NCI-H446 (cell line): ENCODE measurements around the gene PLXNA2.

ENCODE experiments used
- DNase-seq, 2 experiments: peaks; one replicate each; lab custom pipeline; 2025; lab: John Stamatoyannopoulos, UW

Gene PLXNA2

DNA sequence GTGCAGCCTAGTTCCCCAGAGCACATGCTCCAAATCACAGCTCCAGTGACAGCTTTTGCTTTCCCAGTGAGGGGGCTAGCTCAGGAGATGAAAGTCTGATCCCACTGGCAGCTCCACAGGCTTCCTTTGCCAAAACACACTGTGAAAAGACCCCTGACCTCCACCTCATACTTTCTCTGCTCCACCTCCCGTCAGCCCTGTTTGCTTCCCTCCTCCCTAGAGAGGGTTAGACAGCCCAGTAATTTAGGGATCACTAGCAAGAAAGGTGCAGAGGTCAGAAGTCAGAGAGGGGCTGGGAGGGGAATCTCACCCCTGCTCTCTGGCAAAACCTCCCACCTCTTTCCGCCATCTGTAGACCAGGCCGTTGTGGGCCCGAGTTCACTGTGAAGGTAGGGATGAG, 62.8 kb downstream of the PLXNA2 start:
- DNase-seq: no peak

DNA sequence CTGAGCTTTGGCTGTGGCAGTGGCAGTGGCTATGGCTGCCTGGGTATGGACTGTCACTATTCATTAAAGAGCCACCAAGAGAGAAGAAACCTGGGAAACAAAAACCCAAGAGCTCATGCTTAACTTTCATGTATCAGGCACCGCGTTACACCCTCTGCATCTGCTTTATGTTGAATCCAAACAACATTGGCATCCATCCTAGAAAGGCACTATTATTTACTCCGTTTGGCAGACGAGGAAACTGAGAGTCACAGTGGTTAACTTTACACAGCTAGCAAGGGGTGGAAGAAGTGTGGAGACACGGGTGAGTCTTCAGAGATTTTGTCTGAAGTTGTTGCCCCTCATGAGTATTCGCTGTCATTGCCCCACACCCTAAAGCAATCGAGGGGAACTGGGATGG, 63.8 kb downstream of the PLXNA2 start:
- peak in 1 of 2 experiments; percentile 72 for DNase-seq

DNA sequence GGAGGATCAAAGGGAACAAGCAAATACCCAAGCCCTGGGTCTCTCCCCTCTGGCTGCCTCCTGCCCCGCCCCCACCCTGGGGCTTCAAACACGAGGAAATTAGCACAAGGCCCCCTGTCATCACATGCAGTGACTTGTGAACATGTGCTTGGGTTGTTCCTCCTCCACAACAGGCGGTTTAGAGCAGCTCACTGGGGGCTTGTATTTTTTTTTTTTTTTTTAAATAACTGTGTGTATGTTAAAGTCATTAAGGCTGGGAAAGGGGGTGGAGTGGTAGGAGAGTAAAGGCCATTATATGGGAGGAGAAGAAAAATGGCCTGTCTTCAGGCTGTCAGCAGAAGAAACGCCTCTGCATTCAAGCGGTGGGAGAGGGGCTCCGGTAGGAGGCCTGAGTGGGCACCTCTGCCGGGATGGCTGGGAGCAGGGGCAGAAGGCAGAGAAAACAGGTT, 64.2 kb downstream of the PLXNA2 start:
- no peak for DNase-seq

DNA sequence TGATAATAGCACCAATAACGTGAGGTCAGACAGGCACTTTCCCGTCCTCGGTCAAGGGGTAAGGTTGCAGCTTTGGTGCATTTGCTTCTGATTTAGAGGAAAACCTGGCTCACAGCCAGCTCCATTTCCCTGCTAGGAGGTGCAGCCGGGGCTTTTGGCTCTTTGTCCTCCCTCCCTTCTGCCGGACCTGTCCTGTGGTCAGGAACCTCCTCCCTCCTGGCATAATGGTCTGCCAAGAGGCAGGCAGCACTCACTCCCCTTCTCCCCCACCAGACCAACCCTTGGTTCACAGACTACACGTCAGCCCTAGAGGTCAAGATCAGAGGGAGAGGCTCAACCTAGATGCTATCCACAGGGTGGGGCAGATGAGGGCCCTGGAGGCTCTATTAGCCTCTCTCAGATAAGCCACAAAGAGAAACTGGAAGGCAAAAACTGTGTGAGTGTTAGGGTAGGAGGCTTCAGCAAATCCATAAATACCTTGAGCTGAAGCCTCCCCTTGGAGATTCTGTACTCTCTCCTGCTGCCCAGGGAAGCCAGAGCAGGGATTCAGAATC, 64.8 kb downstream of the PLXNA2 start:
- DNase-seq: peak in 1 of 2 experiments; percentile 24

DNA sequence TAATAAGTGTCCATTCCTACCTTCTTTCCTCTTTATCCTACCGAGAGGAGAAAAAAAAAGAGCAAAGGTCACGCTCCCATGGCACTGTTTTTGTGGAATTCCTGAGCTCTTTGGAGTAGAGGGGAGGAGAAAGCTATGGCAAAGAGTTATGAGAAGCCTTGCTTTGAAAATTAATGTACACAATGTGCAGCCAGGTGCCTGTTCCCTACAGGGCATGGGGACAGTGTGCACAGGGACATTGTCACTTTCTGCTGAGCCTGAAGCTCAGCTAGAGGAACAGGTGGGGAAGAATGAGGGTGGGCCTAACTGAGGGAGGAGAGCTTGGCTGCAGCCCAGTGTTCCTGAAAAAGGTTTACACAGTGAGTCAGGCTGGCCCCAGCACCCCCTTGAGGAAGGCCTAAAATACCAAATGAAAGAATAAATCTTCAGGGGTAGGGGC, 66.1 kb downstream of the PLXNA2 start:
- DNase-seq: peak in 1 of 2 experiments; percentile 31

DNA sequence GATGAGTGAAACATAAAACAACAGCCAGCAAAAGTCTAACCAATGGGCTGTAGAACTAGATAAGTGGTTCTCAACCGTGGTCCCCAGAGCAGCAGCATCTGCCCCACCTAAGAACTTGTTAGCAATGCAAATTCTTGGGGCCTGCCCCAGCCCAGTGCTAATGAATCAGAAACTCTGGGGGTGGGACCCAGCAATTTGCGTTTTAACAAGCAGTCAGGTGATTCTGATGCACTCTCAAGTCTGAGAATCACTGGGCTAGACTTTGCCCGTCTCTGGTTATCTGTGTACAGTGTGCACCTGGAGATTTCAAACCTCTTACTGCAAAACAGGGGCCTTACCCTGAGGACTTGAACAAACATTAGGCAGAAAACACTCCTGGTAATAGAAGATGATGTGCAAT, 66.5 kb downstream of the PLXNA2 start:
- DNase-seq: no peak

DNA sequence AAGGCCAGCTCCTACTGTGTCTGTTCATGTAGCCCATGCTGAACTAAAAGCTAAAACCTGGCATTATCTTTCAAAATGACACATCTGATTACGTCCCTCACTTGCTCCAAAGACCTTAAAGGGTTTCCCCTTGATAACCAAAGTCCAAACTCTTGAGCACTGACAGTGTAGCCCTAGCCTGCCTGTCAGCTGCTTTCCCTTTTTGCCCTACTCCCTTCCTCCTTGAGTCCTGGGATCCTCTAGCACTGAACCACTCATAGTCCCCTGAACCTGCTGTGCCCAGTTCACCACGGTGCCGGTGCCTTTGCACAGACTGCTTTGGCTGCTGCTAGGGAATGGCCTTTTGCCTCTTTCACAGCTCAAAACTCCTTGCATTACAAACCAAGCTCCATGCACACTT, 67.5 kb downstream of the PLXNA2 start:
- DNase-seq: no peak

DNA sequence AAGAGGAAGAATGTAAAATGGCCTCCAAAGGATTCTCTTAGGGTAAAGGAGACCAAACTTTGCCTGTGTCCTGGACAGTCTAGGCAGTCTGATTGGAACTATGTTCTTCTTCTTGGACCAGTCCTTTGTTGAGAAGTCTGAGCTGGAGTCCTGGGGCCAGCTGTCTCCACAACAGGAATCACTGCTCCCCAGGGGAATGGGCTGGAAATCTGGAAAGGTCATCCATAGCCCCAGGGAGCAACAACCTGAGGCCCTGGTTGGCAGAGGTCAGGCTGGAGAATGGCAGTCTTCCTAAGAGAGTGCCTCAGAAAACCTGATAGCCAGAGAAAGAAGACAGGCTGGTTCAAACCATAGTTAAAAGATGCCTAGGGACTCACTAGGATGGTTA, 68.7 kb downstream of the PLXNA2 start:
- no peak for DNase-seq

DNA sequence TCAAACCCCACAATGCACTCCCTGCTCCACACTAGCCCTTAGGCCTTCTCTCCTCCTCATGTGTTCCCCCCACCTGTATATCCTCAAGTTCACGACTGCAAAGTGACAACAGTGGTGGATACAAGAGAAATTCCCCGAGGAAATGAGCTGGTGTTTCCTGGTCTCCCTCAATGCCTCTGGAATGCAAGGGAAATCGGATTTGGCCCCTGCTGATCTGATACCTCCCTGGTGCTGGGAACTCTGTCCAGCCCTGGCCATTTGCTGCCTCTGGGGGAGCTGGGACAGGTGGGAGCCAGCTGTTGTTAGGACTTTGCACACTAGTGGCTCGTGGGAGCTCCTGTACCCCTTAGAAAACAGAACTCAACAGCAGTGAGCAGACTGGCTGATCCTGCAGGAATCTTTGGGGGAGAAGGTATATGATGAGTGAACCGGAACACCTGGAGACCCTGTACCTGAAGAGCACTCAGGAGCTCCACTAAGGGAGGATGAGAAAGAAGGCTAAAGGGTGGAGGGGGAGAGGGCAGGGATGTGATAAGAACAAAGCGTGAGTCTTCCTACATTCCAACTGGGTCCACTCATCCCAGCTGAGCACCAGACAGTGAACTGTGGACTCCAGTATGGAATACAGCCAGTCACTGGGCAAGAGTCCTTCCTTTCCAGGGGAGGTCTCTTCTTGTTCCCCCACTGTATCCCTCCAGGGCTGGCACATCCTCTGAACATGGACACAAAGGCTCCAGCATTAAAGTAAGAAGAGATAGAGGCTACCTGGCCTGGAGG, 69.3 kb downstream of the PLXNA2 start:
- no peak for DNase-seq

DNA sequence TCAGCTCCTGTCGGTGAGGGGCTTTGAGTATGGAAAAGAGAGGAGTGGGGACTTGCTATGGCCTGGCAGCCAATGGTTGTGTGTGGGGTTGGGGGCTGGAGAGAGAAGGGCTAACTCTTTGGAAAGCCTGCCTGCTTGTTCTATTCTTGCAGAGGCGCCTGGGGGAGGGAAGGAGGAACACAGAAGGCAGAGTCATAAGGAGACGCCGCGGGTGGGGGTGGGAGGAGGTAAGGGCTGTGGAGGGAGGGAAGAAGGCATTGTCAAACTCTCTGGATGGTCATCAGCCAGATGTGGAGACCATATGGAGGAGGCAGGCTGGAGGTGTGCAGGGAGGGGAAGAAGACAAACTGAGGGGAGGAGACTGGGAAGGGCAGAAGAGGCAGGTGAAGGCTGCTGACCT, 70.0 kb downstream of the PLXNA2 start:
- no peak for DNase-seq

DNA sequence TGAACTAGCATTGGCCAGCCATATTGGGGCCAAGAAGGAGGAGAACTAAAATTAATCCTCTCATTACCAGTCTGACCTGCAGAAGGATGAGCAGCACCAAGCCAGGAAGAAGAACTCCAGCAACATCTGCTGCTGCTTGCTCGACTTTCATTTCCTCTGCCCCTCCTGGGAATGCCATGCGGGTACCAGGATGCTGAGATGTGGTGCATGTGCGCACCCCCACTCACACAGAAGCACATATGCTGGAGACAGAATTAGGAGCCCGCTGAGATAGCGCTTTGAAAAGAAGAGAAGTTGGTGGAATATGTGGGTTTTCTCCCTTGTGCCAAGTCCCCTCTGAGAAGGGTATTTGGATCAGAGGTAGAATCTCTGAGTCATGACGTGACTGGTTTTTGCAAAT, 70.4 kb downstream of the PLXNA2 start:
- DNase-seq: no peak

DNA sequence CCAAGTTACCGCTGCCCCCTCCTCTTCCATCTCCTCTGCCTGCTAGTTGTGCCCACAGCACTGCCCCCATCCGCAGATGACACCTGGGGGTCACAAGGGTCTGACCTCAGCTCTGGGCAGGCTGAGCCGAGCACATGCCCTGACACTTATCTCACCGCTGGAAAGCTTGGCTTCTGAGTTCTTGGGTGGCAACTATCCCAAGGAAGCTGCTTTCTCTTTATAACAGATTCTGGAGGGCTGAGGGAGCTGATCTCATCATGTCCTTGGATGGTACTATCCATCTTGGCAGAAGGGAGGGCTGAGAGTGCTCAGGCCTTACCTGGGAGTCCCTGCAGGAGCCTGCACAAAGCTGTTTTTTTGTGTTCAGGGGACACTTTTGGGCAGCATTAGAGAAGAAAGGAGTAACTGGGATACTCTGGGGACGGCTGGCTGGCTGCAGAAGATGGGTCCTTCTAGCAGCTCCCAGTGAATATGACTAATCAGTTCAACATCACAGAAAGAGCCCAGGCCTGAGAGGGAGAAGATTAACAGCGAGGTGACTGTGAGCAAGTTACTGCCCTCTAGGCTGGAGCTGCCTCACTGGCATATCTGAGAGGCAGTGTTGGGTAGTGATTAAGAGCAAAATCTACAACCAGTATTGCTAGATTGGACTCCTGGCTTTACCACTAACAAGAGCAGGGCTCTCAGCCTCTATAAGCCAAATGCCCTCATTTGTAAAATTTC, 71.6 kb downstream of the PLXNA2 start:
- peak in 1 of 2 experiments; percentile 15 for DNase-seq

DNA sequence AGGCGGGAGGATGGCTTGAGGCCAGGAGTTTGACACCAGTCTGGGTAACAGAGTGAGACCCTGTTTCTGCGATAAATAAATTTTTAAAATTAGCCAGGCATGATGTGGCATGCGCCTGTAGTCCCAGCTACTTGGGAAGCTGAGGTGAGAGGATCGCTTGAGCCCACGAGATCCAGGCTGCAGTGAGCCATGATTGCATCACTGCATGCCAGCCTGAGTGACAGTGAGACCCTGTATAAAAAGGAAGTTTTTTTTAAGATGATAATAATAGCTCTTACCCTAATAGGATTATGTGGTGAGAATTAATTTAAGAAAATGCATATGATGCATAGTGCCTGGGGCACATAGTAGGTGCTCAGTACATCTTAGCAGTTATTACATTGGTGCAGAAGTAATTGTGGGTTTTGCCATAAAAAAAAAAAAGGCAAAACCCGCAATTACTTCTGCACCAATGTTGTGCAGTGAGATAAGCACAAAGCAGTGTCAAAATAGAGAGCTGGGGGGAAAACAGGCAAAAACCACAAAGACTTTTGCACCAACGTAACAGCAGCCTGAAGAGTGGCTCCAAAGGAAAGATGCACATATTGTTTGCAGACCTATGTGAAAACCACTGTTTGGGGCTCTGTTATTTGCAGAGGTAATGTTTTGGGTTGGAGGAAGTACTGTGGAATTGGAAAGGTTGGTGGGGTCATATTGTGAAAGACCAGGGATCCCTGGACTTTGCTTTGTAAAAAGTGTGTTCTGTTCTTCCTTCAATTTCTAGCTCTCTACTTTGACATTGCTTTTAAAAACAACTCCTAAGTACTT, 72.4 kb downstream of the PLXNA2 start:
- no peak for DNase-seq

DNA sequence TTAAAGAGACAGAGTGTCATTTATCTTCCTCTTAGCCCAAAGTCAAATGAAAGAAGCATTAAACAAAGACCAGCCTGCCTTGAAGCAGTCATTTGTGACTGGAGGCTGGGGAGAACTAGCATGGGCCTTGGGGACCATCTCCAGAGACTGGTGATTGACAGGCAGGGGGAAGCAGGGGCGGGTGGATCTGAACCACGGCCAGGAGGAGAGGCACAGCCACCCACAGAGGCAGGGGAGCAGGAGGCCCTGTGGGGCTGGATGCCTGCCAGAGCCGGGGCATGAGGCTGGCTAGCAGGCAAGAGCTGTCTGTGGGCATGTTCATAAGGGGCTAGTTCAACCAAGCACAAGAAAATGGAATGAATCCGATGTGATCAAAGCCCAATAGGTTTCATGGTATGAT, 73.9 kb downstream of the PLXNA2 start:
- peak; percentile 77 to 93 for DNase-seq

DNA sequence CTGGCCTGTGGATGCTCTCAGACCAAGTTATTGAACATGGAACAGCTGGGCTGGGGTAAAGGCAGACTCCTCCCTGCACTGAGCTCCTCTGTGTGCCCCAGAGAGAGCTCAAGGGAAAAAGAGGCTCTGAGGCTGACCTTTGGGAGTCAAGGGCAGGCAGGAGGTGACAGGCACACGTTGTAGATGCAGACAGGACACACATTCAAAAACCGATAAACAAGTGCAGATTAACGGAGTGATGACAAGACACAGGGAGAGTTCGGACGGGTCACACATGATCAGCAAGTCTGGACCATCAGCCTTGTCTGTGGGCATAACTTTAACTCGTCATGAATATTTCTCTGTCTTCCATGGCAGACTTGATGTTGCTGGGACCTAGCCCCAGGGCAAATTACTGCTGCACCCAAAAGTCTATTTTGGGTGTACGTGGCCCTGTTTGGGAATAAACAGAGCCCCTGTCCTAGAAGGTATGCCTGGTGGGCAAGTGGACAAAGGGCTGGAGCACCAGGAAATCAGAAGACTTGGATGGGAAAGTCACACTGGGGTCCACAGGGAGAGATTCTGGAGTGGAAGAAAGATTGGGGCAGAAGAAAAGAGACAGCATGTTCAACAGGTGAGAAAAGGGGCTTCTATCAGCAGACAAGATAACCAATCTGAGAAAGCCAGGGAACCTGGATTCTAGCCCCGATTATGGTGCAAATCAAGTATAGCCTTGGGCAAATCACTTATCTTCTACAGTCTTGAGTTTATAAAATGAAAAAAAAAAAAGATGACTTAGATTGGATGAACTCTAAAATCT, 74.9 kb downstream of the PLXNA2 start:
- no peak for DNase-seq

DNA sequence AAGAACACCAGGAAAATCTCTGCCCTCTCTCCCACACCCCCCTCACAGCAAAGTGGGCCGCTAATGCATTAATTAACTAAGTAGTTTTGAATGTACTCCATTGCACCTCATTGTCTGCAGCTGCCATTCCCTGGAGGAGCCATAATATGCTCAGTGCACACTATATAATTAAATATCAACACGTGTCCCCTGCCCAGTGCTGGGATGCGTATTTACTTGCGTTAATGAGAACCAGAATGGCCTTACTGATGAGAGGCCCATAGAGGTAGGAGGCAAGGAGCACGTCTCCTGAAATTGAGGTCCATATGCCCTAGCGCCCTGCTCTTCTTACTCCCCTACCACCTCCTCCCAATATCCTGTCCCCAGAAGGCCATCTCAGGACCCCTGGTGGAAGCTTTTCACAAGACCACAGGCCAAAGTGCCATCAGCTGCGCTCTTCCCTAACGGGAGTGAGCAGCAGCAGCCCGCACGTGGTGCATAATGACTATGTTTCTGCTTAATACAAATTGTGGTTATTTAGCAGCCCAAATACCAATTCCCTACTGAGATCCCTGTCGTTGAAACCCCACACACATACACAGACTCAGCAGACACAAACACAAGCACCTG, 76.8 kb downstream of the PLXNA2 start:
- DNase-seq: no peak

DNA sequence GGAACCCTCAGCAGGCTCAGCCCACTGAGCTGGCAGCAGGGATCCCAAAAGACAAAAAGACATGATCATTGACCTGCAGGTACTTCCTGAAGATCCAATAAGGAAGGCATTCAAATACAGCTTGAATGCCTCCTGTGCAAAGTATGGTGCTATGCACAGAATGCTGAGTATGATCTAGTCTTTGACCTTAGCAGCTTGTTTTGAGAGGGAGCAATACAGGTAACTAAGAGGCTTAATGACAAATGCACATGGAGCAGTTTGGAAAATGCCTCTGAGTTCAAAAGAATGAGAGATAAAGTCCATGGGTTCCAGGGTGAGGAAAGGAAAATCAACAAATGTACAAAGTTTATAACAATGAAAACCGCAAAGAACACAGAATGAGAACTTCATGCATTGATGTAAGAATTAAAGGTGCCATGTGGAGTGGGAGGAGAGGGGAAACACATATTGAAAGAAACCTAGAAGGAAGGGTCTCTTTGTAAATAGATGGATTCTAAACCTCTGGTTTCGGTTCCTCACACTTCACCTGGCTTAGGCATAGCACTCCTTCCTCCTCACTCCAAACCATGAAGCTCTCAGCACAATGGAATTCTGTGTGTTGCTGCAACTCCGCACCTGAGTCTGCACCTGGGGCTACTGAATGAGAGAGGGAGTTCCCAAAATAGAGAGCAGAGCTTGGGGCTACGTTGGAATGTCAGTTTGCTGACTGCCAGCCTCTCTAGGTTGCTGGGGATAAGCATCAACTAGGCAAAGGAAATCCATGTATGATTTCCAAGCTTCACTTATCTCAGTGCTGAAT, 77.6 kb downstream of the PLXNA2 start:
- no peak for DNase-seq

DNA sequence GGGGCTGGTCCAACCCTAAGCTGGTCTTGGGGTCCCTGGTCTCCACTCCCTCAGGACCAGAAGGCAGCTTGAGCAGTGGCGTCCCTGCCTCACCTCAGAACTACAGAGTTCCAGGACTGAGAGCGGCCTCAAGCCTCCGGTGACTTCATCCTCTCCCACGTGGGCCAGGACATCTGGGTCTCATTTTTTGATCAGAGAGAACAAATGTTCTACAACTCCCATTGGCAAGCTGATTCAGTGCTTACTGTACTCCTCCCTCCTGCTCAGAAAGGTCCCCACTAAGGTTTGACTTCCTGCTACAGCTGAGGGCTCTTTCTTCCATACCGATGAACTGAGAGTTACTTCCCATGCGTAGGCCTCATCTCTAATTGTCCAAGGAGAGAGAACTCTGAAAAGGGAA, 78.5 kb downstream of the PLXNA2 start:
- DNase-seq: no peak

DNA sequence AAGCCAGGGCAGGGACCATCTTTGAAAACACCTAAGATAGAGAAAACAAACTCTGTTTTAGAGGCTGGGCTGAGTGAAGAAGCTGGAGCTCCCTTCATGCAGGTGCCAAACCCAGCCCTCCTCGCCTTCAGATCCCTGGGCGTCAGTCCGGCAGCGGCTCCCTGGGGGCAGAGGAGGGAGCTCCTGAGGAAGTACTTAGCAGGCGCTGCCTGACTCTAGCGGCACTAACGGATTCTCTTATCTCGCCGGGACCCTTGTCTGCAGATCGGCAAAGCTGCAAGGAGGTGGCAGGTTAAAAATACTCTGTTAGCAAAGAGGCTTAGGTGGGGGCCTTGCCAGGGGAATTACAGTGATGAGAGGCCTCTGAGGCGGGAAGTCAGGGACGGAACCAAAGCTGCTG, 79.6 kb downstream of the PLXNA2 start:
- no peak for DNase-seq

DNA sequence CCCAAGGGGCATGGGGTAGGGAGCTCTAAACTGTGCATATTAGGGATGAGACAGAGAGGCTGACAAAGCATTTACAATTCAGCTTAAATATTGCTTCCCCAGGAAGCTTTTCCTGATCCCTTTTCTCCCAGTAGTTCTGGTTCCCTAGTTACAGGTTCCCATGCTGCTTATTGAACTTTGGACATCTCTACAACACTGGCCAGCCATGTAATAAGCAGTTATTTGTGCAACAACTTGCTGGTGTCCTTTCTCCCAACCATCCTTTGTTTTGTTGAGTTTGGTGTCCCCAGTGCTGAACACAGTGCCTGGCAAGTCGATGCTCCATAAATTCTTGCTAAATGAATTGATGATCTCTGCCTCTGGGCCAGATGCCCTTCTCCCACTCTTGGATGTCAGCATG, 80.6 kb downstream of the PLXNA2 start:
- DNase-seq: no peak
